Activated naive CD4-positive, alpha-beta T cell treated with anti-CD3 and anti-CD28 coated beads for 36 hours (primary cell): ENCODE measurements around the gene SDC1. TPM values are rescaled to one million over a fixed set of nuclear protein-coding genes. Genes with fewer than 3 reads are reported as not detected.

Experiments used
- CTCF ChIA-PET: fragments of 350-600 bp; sonication (Branson Sonifier 250); formaldehyde crosslinking; loops from one replicate; lab custom pipeline; 2021; ENCODE audit warnings: antibody characterized with exemption; lab: Charles Lee
- DNase-seq: peaks from one replicate; pipeline ENCODE4 v3.0.0-alpha.2; 2020
- H3K27ac Mint-ChIP-seq: one replicate; pipeline ENCODE4 v1.8.0; 2021; ENCODE audit warnings: mild to moderate bottlenecking, mixed read lengths
- H3K27me3 Mint-ChIP-seq: one replicate; pipeline ENCODE4 v1.8.0; 2021; ENCODE audit warnings: low read depth, mixed read lengths
- H3K36me3 Mint-ChIP-seq: one replicate; pipeline ENCODE4 v1.8.0; 2021; ENCODE audit warnings: low read depth, mixed read lengths
- H3K4me1 Mint-ChIP-seq: one replicate; pipeline ENCODE4 v1.8.0; 2021; ENCODE audit warnings: low read depth, mixed read lengths
- H3K4me3 Mint-ChIP-seq: one replicate; pipeline ENCODE4 v1.8.0; 2021; ENCODE audit warnings: mild to moderate bottlenecking, moderate library complexity, mixed read lengths
- H3K9me3 Mint-ChIP-seq: one replicate; pipeline ENCODE4 v1.8.0; 2021; ENCODE audit warnings: mixed read lengths
- intact Hi-C: fragments of 100-400 bp; cut with micrococcal nuclease; formaldehyde crosslinking; loops from one replicate; pipeline ENCODE4 v1.15.1; 2023
- total RNA-seq, 2 experiments: library from RNA; stranded (reverse); gene quantifications; one replicate each; pipeline ENCODE4 v1.2.3, GENCODE V29; 2021

SDC1 gene
- total RNA-seq, 2 experiments from 2014 or later: 0.67 TPM

- CTCF ChIA-PET: no interaction called here
Measured at GRCh38 chr2:20174410-20174809, 50.5 kb downstream of the SDC1 start.

GRCh38 chr2:20173496-20174402, 51.2 kb downstream of the SDC1 start:
- Mint-ChIP-seq H3K27ac (no peak overlapping the region), H3K9me3 (no peaks in the 10 kb centered on the region), H3K4me3 (no peak overlapping the region), H3K27me3 (no peaks in the 10 kb centered on the region), H3K36me3 (no peaks in the 10 kb centered on the region), H3K4me1 (no peaks in the 10 kb centered on the region)
- DNase-seq: no peak
- intact Hi-C loops: no loop called here
- CTCF ChIA-PET: no interaction called here

More at GRCh38 chr2:20174410-20174809, 50.5 kb downstream of the SDC1 start:
- Mint-ChIP-seq H3K4me3 (no peak overlapping the region), H3K4me1 (no peaks in the 10 kb centered on the region), H3K36me3 (no peaks in the 10 kb centered on the region), H3K27ac (no peak overlapping the region), H3K27me3 (no peaks in the 10 kb centered on the region), H3K9me3 (no peaks in the 10 kb centered on the region)
- intact Hi-C loops: no loop called here
- DNase-seq: no peak

GRCh38 chr2:20173064-20173463, 51.9 kb downstream of the SDC1 start:
- H3K27ac Mint-ChIP-seq: no peak overlapping the region
- DNase-seq: no peak
- no peaks in the 10 kb centered on the region for H3K27me3 Mint-ChIP-seq
- no peak overlapping the region for H3K4me3 Mint-ChIP-seq
- intact Hi-C loops: no loop called here
- H3K9me3 Mint-ChIP-seq: no peaks in the 10 kb centered on the region
- CTCF ChIA-PET: no interaction called here
- no peaks in the 10 kb centered on the region for H3K36me3 Mint-ChIP-seq
- no peaks in the 10 kb centered on the region for H3K4me1 Mint-ChIP-seq

- H3K9me3 Mint-ChIP-seq: no peaks in the 10 kb centered on the region
- H3K27ac Mint-ChIP-seq: no peak overlapping the region
- CTCF ChIA-PET: no interaction called here
- DNase-seq: no peak
- H3K4me3 Mint-ChIP-seq: no peak overlapping the region
- H3K36me3 Mint-ChIP-seq: no peaks in the 10 kb centered on the region
- no peaks in the 10 kb centered on the region for H3K27me3 Mint-ChIP-seq
- intact Hi-C loops: no loop called here
- no peaks in the 10 kb centered on the region for H3K4me1 Mint-ChIP-seq
Measured at GRCh38 chr2:20172273-20173055, 52.5 kb downstream of the SDC1 start.

GRCh38 chr2:20171445-20171977, 53.4 kb downstream of the SDC1 start:
- CTCF ChIA-PET: no interaction called here
- H3K27me3 Mint-ChIP-seq: no peaks in the 10 kb centered on the region
- no peaks in the 10 kb centered on the region for H3K9me3 Mint-ChIP-seq
- H3K4me3 Mint-ChIP-seq: no peak overlapping the region
- no peak for DNase-seq
- H3K36me3 Mint-ChIP-seq: no peaks in the 10 kb centered on the region
- no peak overlapping the region for H3K27ac Mint-ChIP-seq
- intact Hi-C loops: no loop called here
- no peaks in the 10 kb centered on the region for H3K4me1 Mint-ChIP-seq

- no peak for DNase-seq
- Mint-ChIP-seq H3K9me3 (no peaks in the 10 kb centered on the region), H3K27ac (no peak overlapping the region), H3K36me3 (no peaks in the 10 kb centered on the region), H3K27me3 (no peaks in the 10 kb centered on the region), H3K4me1 (no peaks in the 10 kb centered on the region), H3K4me3 (no peak overlapping the region)
- intact Hi-C loops: no loop called here
- CTCF ChIA-PET: no interaction called here
Measured at GRCh38 chr2:20170704-20171250, 54.2 kb downstream of the SDC1 start.

GRCh38 chr2:20169796-20170703, 54.9 kb downstream of the SDC1 start:
- Mint-ChIP-seq H3K27me3 (no peaks in the 10 kb centered on the region), H3K36me3 (no peaks in the 10 kb centered on the region), H3K9me3 (no peaks in the 10 kb centered on the region), H3K4me1 (no peaks in the 10 kb centered on the region), H3K4me3 (no peak overlapping the region), H3K27ac (no peak overlapping the region)
- intact Hi-C loops: no loop called here
- CTCF ChIA-PET: interaction anchor here (0.7 kb wide), 1 partner anchor 389 kb away, joined by 3 read pairs; no protein-coding TSS in a partner anchor
- DNase-seq: no peak

GRCh38 chr2:20168727-20169696, 55.9 kb downstream of the SDC1 start:
- no peak for DNase-seq
- intact Hi-C loops: no loop called here
- no peak overlapping the region for H3K4me3 Mint-ChIP-seq
- no peaks in the 10 kb centered on the region for H3K36me3 Mint-ChIP-seq
- H3K4me1 Mint-ChIP-seq: no peaks in the 10 kb centered on the region
- no peaks in the 10 kb centered on the region for H3K9me3 Mint-ChIP-seq
- H3K27ac Mint-ChIP-seq: no peak overlapping the region
- H3K27me3 Mint-ChIP-seq: no peaks in the 10 kb centered on the region
- CTCF ChIA-PET: interaction anchor here (0.6 to 0.7 kb wide), 2 partner anchors 126 to 388 kb away, joined by 3 read pairs; no protein-coding TSS in a partner anchor

- H3K27me3 Mint-ChIP-seq: no peaks in the 10 kb centered on the region
- no peaks in the 10 kb centered on the region for H3K4me1 Mint-ChIP-seq
- no peak overlapping the region for H3K4me3 Mint-ChIP-seq
- no peaks in the 10 kb centered on the region for H3K36me3 Mint-ChIP-seq
- H3K27ac Mint-ChIP-seq: no peak overlapping the region
- CTCF ChIA-PET: no interaction called here
- DNase-seq: no peak
- no peaks in the 10 kb centered on the region for H3K9me3 Mint-ChIP-seq
- intact Hi-C loops: no loop called here
Measured at GRCh38 chr2:20168048-20168726, 56.7 kb downstream of the SDC1 start.

GRCh38 chr2:20167356-20167755, 57.6 kb downstream of the SDC1 start:
- intact Hi-C loops: no loop called here
- no peak overlapping the region for H3K27ac Mint-ChIP-seq
- DNase-seq: no peak
- no peaks in the 10 kb centered on the region for H3K4me1 Mint-ChIP-seq
- no peaks in the 10 kb centered on the region for H3K27me3 Mint-ChIP-seq
- no peak overlapping the region for H3K4me3 Mint-ChIP-seq
- no peaks in the 10 kb centered on the region for H3K36me3 Mint-ChIP-seq
- CTCF ChIA-PET: interaction anchor here (0.5 to 0.6 kb wide), 2 partner anchors 43 to 297 kb away, joined by 3 read pairs; no protein-coding TSS in a partner anchor
- H3K9me3 Mint-ChIP-seq: no peaks in the 10 kb centered on the region
